HG03139 (cell line): ENCODE results near the gene ZFC3H1.
"Not testable (repeated sequence)": the region's sequence is repeated elsewhere in the genome, so short reads cannot be mapped to it uniquely, and the experiment has no call there.

Experiments
- ATAC-seq: cut with Tn5 transposase; IDR thresholded peaks from one replicate; pipeline ENCODE4 v1.9.1; 2021; ENCODE audit not compliant: unreplicated experiment

The ZFC3H1 gene

GRCh38 chr12:71587012-71587411 is 76.6 kb downstream of the ZFC3H1 start:
- ATAC-seq: no peak

DNA sequence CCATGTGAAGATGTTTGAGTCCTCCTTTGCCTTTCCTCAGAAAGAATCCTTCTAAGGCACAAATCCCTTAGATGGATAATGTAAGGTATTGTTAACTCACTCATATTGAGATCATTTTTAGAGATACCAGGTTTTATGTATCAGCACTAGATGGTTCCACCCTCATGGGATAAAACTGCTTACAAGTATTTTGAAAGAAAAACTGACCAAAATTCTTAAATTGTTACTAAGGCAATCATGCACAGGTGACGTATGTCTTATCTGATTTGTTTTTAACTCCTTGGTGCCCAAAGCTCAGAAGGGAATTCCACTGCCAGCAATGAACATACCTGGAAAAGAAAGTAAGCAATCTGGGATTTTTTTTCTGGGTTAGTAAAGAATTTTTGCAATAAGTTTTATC is 78.4 kb downstream of the ZFC3H1 start:
- ATAC-seq: no peak

- ATAC-seq: no peak
Measured at GRCh38 chr12:71584356-71584755, 79.3 kb downstream of the ZFC3H1 start.

DNA sequence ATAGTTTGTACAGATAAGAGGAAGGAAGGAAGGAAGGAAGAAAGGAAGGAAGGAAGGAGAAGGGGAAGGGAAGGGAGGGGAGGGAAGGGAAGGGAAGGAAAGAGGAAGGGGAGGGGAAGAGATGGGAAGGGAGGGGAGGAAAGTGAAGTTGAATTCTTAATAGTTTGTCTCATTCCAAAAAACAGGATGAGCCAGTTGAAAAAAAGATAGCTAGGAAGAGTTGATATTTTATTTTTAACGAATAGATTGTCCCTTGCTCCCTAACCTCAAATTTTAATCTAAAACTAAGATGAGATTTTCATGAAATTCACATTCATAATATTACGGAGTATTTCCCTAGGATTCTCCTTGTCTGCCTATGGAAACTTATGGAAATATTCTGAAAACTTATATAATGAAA is 80.7 kb downstream of the ZFC3H1 start:
- no peak for ATAC-seq

DNA sequence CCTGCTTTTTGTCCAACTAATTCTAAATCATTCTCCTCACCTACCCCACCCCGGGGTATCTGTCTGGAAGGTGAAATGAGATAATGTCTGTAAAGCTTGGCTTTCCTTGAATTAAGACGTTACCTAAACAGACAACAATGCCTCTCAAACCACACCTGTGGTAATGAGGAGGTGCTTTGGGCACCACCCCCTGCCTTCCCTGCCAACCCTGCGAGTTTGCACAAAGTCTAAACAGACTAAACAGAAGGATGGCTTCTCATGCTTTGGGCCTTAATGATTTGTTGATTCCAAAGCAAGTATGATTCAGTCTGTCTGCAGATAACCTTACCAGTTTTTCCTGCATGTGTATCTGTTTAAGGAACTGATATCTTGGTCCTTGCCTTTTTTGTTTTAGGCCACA is 82.4 kb downstream of the ZFC3H1 start:
- ATAC-seq: no peak

- ATAC-seq: no peak
Measured at GRCh38 chr12:71578694-71579258, 84.9 kb downstream of the ZFC3H1 start.

DNA sequence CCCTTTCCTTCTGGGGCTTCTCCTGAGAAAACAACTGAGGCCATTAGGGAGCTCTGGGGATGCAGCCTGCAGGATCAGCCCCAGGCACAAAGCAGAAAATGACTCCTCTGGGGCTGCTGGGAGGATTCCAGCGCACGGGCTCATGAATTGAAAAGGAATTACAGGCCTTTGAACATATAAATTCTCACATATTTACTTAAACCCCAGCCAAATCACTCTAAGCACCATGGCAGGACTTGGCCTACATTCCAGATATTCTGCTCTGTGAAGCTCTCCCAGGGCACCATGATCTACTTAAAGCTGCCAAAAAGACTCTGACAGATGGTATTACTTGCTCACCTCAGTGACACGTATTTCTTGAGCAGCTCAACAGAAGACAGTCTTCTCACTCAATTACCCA is 87.2 kb downstream of the ZFC3H1 start:
- ATAC-seq: no peak

GRCh38 chr12:71569885-71570284 is 93.8 kb downstream of the ZFC3H1 start:
- not testable (repeated sequence) for ATAC-seq

- no peak for ATAC-seq
Measured at GRCh38 chr12:71567537-71567936, 96.1 kb downstream of the ZFC3H1 start.

DNA sequence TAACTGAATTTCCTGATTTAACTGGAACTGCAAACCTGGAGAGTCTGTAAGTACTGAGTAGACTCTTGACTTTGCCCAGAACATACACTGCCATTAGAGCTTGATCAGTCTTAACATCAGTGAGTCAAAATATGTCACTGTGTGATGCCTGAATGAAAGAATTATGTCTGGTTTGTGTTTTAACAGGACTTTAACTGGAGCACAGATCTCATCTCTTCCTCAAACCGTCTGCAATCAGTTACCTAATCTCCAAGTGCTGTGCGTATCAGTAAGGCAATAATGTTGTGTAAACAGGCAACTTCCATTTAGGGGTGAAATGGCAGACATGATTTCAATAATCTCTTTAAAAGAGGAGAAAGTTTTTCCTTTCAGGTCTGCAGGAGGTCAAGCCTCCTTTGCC is 97.0 kb downstream of the ZFC3H1 start:
- ATAC-seq: no peak

DNA sequence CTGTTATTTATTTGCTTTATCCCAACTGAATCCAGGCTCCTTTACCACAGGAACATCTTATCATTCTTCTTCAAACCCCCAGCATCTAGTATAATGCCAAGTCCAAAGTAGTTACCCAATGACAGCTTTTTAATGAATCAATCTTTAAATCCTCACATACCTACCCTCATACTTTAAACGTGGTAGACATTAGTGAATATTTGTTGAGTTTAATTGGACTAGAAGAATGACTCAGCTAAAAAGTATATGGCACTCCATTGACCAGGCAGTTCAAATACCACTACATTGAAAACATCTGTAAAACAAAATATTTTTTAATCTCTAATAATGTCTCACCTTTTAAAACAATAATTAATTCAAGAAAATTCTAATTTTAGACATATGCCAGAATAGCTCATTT is 98.1 kb downstream of the ZFC3H1 start:
- no peak for ATAC-seq

- no peak for ATAC-seq
Measured at GRCh38 chr12:71562676-71563595, 100.7 kb downstream of the ZFC3H1 start.
